Measurements from ENCODE around the gene PKD1L1.

PKD1L1 gene

GRCh38 chr7:47897831-47898230 lies 50.4 kb downstream of the PKD1L1 start:
- DNase-seq, result no peak

GRCh38 chr7:47896809-47897423 lies 51.4 kb downstream of the PKD1L1 start:
- no peak for DNase-seq

- DNase-seq, result no peak
These were observed 53.2 kb downstream of the PKD1L1 start for GRCh38 chr7:47895026-47895425.

- no peak for DNase-seq
These were observed 54.4 kb downstream of the PKD1L1 start for GRCh38 chr7:47893721-47894365.

- DNase-seq, result no peak
These were observed 55.0 kb downstream of the PKD1L1 start for GRCh38 chr7:47893238-47893637.

GRCh38 chr7:47890606-47891005 lies 57.7 kb downstream of the PKD1L1 start:
- no peak for DNase-seq

- DNase-seq, result no peak
These were observed 58.1 kb downstream of the PKD1L1 start for GRCh38 chr7:47890125-47890524.

- no peak for DNase-seq
These were observed 58.5 kb downstream of the PKD1L1 start for GRCh38 chr7:47889723-47890122.

- DNase-seq, result peak; percentile 5
These were observed 59.6 kb downstream of the PKD1L1 start for GRCh38 chr7:47888371-47889265.

- DNase-seq, result no peak
These were observed 61.1 kb downstream of the PKD1L1 start for GRCh38 chr7:47887016-47887640.

GRCh38 chr7:47885987-47886811 lies 62.1 kb downstream of the PKD1L1 start:
- DNase-seq, result no peak

GRCh38 chr7:47885309-47885986 lies 62.8 kb downstream of the PKD1L1 start:
- DNase-seq, result no peak

GRCh38 chr7:47884675-47885074 lies 63.6 kb downstream of the PKD1L1 start:
- DNase-seq, result no peak

- DNase-seq, result no peak
These were observed 65.6 kb downstream of the PKD1L1 start for GRCh38 chr7:47882635-47883034.

GRCh38 chr7:47881256-47881655 lies 67.0 kb downstream of the PKD1L1 start:
- DNase-seq, result no peak

- DNase-seq, result no peak
These were observed 69.6 kb downstream of the PKD1L1 start for GRCh38 chr7:47878662-47879061.

- no peak for DNase-seq
These were observed 70.9 kb downstream of the PKD1L1 start for GRCh38 chr7:47877336-47877735.

- DNase-seq, result no peak
These were observed 72.1 kb downstream of the PKD1L1 start for GRCh38 chr7:47875998-47876744.

- no peak for DNase-seq
These were observed 72.9 kb downstream of the PKD1L1 start for GRCh38 chr7:47875406-47875805.

- DNase-seq, result peak; percentile 15
These were observed 74.5 kb downstream of the PKD1L1 start for GRCh38 chr7:47873762-47874161.

GRCh38 chr7:47867286-47867685 lies 81.0 kb downstream of the PKD1L1 start:
- DNase-seq, result no peak
